Breast epithelium (tissue), 3 donors: ENCODE data around the gene NAAA.

Experiments used
- POLR2A ChIP-seq: fragments of 450-650 bp; IDR thresholded peaks from one replicate; pipeline ENCODE4 v1.6.1; 2016; ENCODE audit warnings: antibody characterized with exemption, mild to moderate bottlenecking, moderate library complexity
- POLR2AphosphoS5 ChIP-seq, 3 donors: sonication (generic); formaldehyde crosslinking; IDR thresholded peaks; one replicate each; pipeline ENCODE4 v1.6.1; 2017; ENCODE audit warnings: antibody characterized with exemption in 3 of 3
- TF ChIP-seq, protein P1 (sequence below), 3 donors: fragments of 450-650 bp; IDR thresholded peaks; one replicate each; pipeline ENCODE4 v1.5.1; 2016 to 2017; ENCODE audit warnings: antibody characterized with exemption in 3 of 3, mild to moderate bottlenecking in 3 of 3, moderate library complexity in 3 of 3

DNA sequence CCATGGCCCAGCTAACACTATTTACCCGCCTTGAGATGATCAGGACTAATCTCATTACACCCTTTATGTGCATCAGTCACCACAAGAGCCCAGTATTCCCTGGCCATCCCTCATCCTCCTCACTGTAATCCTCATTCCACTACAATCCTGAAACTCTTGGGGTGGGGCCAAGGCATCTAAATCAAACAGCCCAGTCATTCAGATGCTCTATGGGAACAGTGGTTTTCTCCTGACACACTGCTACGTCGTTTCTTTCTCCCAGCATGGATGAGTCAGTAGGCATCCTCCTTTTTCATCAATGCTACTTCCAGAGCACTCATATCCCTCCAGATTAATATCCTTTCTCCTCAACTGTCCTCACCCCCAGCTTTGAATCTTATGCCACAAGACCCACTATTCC, 44.3 kb upstream of the NAAA start:
- TF ChIP-seq, protein P1, sequence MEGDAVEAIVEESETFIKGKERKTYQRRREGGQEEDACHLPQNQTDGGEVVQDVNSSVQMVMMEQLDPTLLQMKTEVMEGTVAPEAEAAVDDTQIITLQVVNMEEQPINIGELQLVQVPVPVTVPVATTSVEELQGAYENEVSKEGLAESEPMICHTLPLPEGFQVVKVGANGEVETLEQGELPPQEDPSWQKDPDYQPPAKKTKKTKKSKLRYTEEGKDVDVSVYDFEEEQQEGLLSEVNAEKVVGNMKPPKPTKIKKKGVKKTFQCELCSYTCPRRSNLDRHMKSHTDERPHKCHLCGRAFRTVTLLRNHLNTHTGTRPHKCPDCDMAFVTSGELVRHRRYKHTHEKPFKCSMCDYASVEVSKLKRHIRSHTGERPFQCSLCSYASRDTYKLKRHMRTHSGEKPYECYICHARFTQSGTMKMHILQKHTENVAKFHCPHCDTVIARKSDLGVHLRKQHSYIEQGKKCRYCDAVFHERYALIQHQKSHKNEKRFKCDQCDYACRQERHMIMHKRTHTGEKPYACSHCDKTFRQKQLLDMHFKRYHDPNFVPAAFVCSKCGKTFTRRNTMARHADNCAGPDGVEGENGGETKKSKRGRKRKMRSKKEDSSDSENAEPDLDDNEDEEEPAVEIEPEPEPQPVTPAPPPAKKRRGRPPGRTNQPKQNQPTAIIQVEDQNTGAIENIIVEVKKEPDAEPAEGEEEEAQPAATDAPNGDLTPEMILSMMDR (IDR thresholded peaks at IDR 0.05), result no peak
- no peak for TF ChIP-seq POLR2A
- TF ChIP-seq POLR2AphosphoS5 (IDR thresholded peaks at IDR 0.05), result no peak
